DOHH2 (cell line): ENCODE measurements around the gene RNF207.

ENCODE experiments used
- CTCF ChIP-seq: fragments of 200-600 bp; sonication (generic); IDR thresholded peaks from one replicate; pipeline ENCODE4 v1.5.1; 2014; ENCODE audit warnings: antibody characterized with exemption, mild to moderate bottlenecking, low read depth, low read length; ENCODE audit not compliant: poor library complexity, severe bottlenecking
- EZH2phosphoT487 ChIP-seq: fragments of 200-600 bp; sonication (generic); IDR thresholded peaks from 2 replicates; pipeline ENCODE4 v1.6.1; 2017; ENCODE audit warnings: borderline replicate concordance, mild to moderate bottlenecking, antibody characterized with exemption, low read length, moderate library complexity, mixed read lengths

- TF ChIP-seq CTCF (no peak), EZH2phosphoT487 (no peak)
Measured at GRCh38 chr1:6251233-6251632, 45.3 kb downstream of the RNF207 start.
